Mammary epithelial cell (primary cell): ENCODE data around the gene HSF2BP.

Source experiments
- EZH2 ChIP-seq: IDR thresholded peaks from 2 replicates; pipeline ENCODE4 v1.6.1; 2012; ENCODE audit warnings: low read length, inconsistent platforms, borderline replicate concordance
- TF ChIP-seq, protein P1 (sequence below), 2 donors: IDR thresholded peaks in 1 of 2; conservative IDR thresholded peaks in 1 of 2; 2 replicates each; pipeline ENCODE4 v1.5.1; 2011 to 2012; ENCODE audit warnings: inconsistent platforms in 2 of 2, low read length in 2 of 2, mild to moderate bottlenecking in 2 of 2, control low read depth in 1 of 2, low read depth in 1 of 2; ENCODE audit not compliant: insufficient read depth in 1 of 2; ENCODE audit errors: extremely low read depth in 1 of 2

GRCh38 chr21:43611598-43612369 is 47.5 kb downstream of the HSF2BP start:
- TF ChIP-seq, protein P1, sequence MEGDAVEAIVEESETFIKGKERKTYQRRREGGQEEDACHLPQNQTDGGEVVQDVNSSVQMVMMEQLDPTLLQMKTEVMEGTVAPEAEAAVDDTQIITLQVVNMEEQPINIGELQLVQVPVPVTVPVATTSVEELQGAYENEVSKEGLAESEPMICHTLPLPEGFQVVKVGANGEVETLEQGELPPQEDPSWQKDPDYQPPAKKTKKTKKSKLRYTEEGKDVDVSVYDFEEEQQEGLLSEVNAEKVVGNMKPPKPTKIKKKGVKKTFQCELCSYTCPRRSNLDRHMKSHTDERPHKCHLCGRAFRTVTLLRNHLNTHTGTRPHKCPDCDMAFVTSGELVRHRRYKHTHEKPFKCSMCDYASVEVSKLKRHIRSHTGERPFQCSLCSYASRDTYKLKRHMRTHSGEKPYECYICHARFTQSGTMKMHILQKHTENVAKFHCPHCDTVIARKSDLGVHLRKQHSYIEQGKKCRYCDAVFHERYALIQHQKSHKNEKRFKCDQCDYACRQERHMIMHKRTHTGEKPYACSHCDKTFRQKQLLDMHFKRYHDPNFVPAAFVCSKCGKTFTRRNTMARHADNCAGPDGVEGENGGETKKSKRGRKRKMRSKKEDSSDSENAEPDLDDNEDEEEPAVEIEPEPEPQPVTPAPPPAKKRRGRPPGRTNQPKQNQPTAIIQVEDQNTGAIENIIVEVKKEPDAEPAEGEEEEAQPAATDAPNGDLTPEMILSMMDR (conservative IDR thresholded peaks at IDR 0.05 in 1 of 2, IDR thresholded peaks at IDR 0.05 in 1 of 2; ENCODE audit: extremely low read depth in 1 of 2, insufficient read depth in 1 of 2, low read depth in 1 of 2, low read length in 2 of 2), result peak; percentile 72 to 87
- TF ChIP-seq EZH2, result no peak
